Activated CD4-positive, CD25-positive, alpha-beta regulatory T cell treated with anti-CD3 and anti-CD28 coated beads, Interleukin-2, amount 50 U/mL, for 16 hours (primary cell): Measurements from ENCODE around the gene CLCN7.

Experiments used
- DNase-seq: peaks from one replicate; pipeline ENCODE4 v3.0.0-alpha.2; 2020; ENCODE audit warnings: low read depth, low spot score

Gene CLCN7

DNA sequence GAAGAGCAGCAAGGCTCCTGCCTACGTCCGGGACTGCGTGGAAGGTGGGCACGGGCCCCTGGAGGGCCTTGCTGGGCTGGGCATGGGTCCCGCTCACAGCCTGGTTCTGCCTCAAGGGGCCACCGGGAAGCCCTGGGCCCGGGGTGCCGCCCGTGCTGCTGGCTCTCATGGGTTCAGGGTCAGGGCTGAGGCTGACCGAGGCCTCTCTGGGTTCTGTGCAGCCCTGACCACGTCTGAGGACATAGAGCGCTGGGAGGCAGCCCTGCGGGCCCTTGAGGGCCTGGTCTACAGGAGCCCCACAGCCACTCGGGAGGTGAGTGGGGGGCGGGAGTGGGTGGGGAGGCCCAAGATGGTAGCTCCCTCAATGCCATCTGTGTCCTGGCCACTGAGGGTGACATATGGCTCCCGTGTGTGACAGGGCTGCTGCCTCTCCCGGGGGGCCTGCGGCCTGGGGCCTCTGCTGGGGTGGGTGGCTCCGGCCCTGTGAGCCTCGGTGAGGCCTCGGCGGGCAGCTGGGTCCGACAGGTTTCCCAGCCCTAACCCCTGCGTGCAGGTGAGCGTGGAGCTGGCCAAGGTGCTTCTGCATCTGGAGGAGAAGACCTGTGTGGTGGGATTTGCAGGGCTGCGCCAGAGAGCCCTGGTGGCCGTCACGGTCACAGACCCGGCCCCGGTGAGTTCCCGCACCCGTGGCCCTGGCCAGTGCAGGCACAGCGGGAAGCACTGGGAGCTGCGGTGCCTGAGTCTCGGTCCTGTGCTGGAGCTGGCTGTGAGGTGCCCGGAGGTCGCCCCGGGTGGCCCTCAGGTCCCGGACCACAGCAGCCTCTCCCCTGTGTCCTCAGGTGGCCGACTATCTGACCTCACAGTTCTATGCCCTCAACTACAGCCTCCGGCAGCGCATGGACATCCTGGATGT lies 27.5 kb upstream of the CLCN7 start:
- DNase-seq, result no peak

DNA sequence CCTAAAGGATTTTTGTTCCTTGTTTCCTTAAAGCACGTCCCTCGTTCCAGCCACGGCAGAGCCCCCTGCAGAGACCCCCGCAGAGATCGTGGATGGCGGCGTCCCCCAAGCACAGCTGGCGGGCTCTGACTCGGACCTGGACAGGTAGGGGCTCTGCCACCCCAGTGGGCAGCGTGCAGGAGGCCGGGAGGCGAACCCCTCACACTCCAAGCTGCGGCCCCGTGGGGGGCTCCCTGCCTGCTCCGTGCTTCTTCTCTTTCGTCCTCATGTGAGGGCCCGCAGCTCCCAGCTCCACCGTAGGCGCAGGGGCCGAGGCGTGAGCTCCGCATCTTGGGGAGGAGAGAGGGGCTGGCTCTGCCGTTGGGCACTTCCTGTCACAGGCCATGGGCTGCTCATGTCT lies 26.8 kb upstream of the CLCN7 start:
- DNase-seq, result no peak

DNA sequence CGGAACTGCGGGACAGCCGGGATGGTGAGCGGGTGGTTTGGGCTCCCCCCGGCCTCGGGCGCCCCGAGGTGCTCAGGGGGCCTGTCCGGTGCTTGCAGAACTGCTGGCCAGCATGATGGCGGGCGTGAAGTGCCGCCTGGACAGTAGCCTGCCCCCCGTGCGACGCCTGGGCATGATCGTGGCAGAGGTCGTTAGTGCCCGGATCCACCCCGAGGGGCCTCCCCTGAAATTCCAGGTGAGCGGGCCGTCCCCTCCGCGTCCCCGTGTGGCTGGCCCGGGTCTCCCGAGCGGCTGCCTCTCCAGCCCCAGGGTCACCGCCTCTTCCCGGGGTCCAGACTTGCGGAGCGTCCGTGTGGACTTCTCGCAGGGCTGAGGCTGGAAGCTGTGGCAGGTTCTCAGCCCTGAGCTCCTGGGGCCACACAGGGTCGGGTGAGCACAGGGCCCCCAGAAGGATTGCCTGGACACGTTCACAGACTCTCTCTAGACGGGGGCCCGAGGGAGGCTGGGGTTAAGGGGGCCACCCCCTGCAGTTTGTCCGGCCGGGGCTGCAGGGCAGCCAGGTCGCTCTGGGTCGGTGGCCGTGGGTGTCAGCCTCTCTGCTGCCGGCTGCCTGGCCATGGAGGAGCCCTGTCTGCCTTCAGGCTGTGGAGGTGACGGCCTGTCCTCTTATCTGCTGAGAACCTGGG lies 25.8 kb upstream of the CLCN7 start:
- DNase-seq, result no peak

DNA sequence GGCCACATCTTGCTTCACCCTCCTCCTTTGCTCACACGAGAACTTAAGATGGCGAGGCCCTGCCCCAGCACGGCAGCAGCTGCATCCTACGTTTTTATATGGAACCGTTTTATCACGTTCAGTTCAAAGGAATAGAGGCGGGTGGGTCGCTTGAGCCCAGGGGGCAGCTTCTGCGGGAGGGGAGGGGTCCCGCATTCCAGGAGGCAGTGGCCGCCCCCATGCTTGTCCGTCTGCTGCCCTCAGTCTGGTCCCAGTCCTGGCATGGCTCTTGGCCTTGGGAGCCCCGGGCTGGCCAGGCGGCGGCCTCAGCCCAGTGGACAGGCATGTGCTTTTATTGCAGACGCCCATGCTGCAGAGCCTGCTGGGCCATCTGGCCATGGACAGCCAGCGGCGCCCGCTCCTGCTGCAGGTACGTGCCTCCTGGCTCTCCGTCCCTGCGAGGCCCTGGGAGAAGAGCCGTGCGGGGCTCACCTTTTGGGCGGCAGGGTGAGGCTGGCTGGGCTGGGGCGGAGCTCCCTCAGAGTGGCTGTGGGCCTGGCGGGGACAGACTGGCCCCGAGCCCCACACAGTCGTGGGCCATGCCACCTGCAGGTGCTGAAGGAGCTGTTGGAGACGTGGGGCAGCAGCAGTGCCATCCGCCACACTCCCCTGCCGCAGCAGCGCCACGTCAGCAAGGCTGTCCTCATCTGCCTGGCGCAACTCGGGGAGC lies 25.1 kb upstream of the CLCN7 start:
- DNase-seq, result no peak

DNA sequence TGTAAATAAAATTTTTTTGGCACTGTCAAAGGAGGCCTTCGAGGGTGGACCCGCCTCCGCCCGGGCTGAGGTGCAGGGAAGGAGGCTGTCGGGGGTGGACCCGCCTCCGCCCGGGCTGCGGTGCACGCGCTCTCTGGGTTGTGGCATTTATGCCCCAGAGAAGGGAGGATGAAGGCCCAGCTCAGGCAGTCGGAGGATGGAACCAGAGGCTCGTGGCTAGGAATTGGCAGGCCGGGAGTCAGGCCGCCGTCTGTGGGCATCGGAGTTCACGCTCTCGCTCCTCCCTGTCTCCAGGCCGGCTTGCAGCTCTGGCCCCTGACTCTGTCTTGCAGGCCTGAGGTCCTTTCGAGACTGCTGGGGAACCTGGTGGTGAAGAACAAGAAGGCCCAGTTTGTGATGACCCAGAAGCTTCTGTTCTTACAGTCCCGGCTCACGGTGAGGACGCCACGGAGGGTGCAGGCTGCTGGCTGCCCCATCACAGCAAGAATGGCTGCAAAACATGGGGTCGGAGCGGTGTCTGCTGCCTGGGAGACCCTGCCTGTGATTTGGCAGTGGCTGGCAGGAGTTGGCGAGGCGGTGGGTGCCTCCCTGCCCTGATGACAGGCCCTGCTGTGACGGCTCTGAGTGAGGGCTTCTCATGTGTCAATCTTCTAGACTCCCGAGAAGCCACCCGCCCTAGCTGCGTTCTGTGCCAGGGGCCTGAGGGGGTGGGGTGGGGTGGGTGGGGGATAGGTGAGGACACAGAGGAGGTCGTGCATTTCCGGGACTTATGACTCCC lies 24.3 kb upstream of the CLCN7 start:
- DNase-seq, result no peak

DNA sequence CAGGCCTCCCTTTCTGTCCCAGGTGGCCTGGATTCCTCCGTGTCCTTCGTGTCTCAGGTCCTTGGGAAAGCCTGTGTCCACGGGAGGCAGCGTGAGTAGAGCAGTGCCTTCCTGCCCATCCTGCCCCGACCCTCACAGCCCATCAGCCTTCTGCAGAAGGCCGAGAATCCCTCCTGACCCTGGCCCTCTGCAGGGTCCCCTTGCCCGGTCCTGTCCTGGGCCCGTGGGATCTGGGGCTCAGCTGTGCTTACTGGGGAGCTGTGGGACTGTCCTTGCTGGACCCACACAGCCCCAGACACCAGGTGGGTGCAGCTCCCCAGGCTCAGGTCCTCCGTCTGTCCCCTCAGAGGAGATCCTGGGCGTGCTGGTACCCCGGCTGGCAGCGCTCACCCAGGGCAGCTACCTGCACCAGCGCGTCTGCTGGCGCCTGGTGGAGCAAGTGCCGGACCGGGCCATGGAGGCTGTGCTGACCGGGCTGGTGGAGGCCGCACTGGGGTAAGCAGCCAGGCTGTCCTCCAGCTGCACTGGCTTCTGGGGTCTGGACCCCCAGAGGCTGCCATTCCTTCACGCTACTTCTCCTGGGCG lies 22.3 kb upstream of the CLCN7 start:
- DNase-seq, result no peak

DNA sequence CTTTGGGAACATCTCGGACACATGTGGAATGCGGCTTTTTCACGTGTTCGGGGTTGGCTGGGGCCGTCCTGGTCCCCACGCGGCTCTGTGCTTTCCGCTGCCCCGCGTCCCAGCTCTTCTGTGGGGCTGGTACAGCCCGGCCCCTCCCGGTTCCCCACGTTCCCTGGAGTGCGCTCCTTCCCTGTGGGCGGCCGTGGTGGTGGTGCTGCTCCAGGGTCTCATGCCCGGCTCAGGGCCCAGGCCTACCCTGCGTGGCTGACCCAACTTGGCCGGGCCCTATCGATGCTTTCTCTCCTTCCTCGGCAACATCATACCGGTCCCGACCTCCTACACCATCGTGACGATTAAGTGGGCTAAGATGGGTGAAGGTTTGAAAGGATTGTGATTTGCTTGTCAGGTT lies 21.6 kb upstream of the CLCN7 start:
- no peak for DNase-seq

DNA sequence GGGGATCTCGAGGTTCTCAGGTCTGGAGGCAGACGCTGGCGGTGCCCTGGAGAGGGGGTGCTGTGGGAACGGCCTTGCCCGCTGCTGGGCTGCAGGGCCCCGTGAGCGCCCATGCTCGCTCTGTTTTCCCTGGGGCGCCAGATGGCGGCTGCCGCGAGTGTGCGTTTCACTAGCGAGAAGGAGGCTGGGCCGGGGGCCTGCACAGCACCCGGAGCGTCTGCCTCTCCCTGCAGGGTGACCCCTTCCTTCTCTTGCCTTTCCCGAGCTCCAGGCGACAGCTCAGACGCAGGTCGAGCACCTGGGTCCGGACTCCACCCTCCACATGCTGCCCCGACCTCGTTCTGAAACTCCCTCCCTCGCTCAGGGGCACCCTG lies 21.0 kb upstream of the CLCN7 start:
- DNase-seq, result no peak

DNA sequence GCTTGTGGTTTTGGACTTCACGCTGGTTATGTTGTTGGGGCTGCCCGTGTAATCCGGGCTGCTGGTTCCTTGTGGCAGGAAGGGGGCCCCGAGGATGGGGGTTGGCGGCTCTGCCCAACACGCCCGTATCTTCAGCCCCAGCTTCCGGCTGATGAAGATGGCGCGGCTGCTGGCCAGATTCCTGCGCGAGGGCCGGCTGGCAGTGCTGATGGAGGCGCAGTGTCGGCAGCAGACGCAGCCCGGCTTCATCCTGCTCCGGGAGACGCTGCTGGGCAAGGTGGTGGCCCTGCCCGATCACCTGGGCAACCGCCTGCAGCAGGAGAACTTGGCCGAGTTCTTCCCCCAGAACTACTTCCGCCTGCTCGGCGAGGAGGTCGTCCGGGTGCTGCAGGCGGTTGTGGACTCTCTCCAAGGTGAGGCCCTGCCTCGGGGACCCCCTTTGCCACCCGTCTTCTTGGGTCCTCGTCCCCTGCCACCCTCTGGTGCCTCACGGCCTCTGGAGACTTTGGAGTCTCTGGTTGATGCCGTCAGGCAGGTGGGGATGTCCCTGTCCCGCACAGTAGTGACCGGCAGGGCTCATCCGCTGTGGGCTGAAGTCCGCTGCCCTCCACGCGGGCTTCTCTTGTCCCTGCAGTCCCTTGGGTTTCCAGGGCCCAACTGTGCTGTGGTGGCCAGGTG lies 20.5 kb upstream of the CLCN7 start:
- no peak for DNase-seq

DNA sequence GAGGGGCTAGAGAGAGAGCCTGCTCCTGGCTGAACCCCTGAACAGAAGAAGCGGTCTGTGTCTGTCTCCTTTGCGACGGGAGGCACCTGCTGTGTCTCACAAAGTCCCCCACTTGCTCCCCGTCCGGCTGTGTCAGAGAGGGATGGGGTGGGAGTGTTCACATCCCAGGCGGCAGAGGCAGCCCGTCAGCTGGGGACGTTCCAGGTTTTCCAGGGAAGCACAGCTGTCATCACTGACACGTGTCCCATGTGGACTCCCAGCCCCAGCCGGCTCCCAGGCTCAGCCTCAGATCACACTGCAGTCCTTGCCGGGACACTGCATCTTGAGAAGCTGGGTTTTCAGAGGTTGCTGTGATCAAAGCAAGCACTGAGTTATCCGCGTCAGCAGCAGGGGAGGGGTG lies 19.9 kb upstream of the CLCN7 start:
- DNase-seq, result no peak

DNA sequence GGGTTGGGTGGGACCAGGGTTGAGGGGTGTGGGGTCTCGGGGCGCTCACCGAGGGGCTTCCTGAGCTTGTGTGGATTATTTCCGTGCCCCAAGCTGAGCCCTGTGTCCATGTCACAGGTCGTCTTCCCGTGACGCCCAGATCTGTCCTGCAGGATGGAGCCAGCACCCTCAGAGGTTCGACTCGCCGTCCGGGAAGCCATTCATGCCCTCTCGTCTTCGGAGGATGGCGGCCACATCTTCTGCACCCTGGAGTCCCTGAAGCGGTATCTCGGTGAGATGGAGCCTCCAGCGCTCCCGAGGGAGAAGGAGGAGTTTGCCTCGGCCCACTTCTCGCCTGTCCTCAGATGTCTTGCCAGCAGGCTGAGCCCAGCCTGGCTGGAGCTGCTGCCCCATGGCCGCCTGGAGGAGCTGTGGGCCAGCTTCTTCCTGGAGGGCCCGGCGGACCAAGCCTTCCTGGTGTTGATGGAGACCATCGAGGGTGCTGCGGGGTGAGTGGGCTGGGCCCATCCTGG lies 19.4 kb upstream of the CLCN7 start:
- no peak for DNase-seq

DNA sequence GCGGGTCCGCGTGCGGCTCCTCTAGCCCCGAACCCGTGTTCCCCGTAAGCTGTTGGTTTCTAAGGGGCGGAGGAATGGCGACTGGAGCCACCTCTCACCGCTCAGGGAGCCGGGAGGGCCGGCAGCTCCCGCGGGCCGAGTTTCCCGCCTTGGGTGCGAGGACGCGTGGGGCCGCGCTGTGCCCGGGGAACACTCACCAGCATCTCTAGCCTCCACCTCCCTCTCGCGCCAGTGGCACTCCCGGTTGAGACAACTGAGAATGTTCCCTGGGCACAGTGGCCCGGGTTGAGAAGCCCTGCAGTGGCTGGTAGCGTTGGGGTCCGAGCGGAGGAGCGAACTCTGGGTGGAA lies 18.9 kb upstream of the CLCN7 start:
- DNase-seq, result no peak

DNA sequence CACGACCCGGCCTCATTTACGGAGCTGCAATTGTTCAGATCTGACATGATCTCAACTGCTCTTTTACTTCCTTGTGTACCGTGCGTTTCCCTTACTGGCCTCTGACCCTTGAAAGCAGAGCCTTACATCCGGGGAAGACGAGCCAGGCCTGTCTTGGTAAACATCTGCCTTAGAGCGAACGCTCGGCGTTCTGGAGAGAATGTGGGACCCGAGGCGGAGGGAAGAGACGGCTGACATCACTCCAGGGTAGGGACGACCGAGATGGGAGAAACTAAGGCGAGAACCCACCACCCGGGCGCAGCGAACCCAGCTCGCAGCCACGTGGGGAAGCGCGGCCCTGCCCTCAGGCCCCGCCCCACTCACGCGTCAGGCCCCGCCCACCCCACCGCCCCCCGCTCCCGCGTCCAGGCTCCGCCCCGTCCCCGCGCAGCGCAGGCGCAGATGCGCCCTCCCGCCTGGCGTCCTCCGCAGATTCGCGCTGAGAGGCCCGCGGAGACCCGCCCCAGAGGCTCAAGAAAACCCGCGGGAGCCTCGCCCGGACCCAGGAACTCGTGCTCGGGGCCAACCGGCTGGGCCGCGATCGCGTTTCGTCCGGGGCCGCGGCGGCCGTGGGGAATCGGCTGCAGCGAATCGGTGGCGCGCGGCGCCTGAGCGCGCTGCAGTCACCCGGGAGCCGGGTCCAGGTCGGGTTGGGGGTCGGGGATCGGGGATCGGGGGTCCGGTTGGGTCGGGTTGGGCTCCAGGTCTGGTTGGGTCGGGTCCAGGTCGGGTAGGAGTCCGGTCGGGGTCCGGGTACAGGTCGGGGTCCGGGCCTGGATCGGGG lies 18.3 kb upstream of the CLCN7 start, which contains the start of gene TELO2:
Gene TELO2 (plus strand): TSS at position 438 of the 823 bp plus-strand sequence. CDS start 922 bp downstream, outside the sequence.
- peak; percentile 75 for DNase-seq

DNA sequence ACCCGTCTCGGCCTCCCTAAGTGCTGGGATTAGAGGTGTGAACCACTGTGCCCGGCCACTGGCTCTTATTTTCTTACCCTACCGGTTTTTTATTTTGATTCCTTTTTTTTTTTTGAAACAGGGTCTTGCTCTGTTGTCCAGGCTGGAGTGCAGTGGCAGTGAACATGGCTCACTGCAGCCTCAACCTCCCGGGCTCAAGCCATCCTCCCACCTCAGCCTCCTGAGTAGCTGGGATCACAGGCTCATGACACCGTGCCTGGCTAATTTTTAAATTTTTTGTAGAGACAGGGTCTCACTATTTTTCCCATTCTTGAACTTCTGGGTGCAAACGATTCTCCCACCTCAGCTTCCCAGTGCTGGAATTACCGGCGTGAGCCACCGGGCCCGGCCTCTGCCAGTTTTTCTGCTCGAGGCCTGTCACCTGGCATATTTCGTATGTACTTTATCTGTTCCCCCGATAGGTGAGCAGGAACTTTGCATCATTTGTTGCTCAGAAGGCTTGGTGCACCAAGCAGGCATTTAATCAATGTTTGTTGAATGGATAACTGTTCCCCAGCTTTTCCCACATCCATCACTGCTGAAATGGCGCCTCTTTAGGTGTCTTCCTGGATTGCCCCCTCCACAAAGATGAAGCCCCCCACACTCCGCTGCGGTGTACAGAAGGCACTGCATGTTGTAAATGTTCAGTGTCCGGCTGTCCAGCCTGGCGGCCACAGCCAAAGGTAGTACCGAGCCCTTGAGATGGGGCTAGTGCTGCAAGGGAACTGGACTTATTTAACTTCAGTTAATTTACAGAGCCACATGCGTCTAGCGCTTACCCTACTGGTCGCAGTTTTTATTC lies 17.5 kb upstream of the CLCN7 start:
- DNase-seq, result no peak

DNA sequence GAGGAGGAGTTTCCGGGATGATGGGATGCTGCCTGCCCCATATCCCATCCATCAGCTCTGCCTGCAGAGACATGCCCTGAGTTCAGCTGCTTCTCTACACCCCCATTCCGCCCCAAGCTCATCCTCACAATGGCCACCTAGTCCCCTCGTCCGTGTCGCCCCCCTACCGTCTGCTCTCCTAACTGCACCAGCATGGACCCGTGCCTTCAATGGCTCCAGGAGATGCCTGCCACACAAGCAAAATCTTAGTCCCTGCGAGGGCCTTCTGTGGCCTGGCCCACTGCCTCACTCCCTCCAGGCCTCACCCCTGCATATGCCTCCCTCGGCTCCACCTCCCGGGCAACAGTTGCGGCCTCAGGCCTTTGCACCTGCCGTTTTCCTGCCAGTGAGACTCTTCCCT lies 16.5 kb upstream of the CLCN7 start:
- no peak for DNase-seq

DNA sequence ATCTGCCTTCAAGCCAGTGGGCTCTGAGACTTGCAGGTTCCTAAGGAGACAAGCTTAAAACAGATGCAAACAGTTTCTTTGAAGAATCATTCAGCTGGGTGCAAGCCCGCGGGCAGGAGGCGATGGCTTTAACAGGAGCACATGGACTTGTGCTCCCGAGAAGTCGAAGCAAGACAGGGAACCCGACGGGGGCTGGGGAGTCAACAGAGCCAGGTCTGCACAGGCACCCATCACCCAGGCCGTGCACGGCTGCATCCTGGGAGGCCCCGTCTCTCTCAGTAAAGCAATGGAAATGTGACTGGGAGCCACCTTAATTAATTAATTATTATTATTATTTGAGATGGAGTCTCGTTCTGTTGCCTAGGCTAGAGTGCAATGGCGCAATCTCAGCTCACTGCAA lies 14.2 kb upstream of the CLCN7 start:
- DNase-seq, result no peak

DNA sequence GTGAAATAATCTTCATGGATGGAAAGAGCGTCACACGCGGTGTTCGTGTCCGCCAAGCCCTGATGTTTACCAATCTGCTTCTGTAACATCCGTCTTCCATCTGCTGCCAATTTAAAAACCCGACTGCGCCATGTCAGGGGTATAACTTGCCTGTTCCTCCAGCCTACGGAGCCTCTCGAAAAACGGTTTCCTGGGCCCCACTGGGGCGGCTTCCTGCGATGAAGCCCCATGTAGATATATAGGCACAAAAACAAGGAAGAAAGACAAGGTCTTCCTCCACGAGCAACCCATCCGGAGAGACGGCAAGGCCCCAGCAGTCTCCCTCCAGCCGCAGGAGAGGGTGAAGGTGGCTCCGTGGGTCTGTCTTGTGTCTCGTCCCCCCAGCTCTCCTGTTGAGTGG lies 13.8 kb upstream of the CLCN7 start, which contains the start of gene PTX4:
Gene PTX4 (minus strand): TSS at position 326 of the 400 bp plus-strand sequence. CDS start 35 bp downstream, at position 291.
- DNase-seq, result no peak

DNA sequence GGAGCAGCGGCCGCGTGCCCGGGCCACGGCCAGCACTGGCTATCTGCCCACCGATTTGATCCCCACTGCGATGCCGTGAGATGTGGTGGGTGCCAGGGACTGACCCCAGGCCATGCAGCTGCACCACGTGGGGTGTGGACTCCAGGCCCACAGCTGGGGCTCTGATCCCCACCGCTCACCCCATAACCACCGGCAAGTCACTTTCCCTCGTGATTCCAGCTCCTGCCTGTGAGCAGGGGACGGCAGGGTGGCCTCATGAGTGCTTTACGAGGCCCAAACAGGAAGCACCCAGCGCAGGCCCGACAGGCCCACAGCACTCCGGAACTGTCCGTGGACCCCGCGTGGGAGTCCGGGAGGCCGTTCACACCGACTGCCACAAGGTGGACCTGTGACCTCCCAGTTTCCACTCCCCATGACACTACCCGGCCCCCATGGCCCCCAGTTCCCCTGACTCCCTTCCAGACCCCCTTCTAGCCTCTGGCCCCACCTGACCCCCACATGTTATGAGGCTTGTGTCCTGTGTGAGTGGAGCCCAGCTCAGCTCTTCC lies 13.3 kb upstream of the CLCN7 start:
- no peak for DNase-seq
